Measurements from ENCODE around the gene TMEM18. TPM values are rescaled to one million over a fixed set of nuclear protein-coding genes. Genes with fewer than 3 reads are reported as not detected.

TMEM18 gene
- total RNA-seq, 4 donors from 2014 or later = 8.7 to 27.3 (median 10.2) TPM

DNA sequence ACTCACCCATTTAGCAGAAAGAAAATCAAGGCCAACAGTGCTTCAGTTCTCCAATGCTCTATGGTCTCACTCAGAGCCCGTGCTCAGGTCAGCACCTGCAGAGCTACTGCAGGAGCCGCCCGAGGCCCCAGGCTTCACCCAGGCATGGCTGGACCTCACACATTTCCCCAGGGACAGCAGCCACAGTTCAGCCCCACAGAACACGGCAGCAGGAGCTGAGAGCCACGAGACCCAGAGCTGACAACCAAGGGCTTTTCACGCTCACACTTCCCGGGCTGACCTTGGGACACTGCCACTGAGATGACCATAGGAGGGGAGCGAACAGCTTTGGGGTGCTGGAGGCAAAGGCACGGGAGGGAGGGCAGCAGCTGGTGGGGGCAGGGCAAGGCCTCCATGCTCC is 4.2 kb downstream of the TMEM18 start:
- H3K4me1 ChIP-seq = peaks cover 9 to 28% (median 13%) of the 10 kb centered on the region in 4 donors
- H3K27ac ChIP-seq (replicated peaks in 1 of 4) = no peak overlapping the region
- no peaks in the 10 kb centered on the region for H3K27me3 ChIP-seq
- no peak overlapping the region for H3K4me3 ChIP-seq
- H3K9me3 ChIP-seq = no peaks in the 10 kb centered on the region
- intact Hi-C loops (cut with DNase I) = no loop called here
- TF ChIP-seq POLR2AphosphoS5 (IDR thresholded peaks at IDR 0.05) (no peak), POLR2A (IDR thresholded peaks at IDR 0.05; ENCODE audit: low read depth) (no peak), EP300 (IDR thresholded peaks at IDR 0.05) (no peak)
- TF ChIP-seq, protein P1, sequence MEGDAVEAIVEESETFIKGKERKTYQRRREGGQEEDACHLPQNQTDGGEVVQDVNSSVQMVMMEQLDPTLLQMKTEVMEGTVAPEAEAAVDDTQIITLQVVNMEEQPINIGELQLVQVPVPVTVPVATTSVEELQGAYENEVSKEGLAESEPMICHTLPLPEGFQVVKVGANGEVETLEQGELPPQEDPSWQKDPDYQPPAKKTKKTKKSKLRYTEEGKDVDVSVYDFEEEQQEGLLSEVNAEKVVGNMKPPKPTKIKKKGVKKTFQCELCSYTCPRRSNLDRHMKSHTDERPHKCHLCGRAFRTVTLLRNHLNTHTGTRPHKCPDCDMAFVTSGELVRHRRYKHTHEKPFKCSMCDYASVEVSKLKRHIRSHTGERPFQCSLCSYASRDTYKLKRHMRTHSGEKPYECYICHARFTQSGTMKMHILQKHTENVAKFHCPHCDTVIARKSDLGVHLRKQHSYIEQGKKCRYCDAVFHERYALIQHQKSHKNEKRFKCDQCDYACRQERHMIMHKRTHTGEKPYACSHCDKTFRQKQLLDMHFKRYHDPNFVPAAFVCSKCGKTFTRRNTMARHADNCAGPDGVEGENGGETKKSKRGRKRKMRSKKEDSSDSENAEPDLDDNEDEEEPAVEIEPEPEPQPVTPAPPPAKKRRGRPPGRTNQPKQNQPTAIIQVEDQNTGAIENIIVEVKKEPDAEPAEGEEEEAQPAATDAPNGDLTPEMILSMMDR (IDR thresholded peaks at IDR 0.05) = no peak
- 92% methylated on average over 7 of the region's 9 CpGs for WGBS
- no peak for DNase-seq (ENCODE audit: extremely low spot score)
- peaks cover 0 to 59% (median 48%) of the 10 kb centered on the region in 4 donors for H3K36me3 ChIP-seq

DNA sequence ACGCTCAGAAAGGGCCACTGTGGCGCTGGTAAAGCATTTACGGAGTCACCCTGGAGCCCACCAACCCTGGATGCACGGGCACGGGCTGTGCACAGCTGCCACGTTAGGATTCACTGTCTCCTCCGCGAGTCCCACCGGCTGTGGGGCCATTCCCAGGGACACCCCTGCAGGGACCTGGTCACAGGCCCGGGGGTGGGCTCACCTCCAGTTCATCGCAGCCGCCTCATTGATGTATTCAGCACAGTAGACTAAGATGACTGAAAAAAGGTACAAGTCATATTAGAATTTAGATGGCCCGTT is 4.7 kb downstream of the TMEM18 start:
- intact Hi-C loops (cut with DNase I) = no loop called here
- Histone ChIP-seq H3K27me3 (no peaks in the 10 kb centered on the region), H3K4me1 (peaks cover 7 to 26% (median 10%) of the 10 kb centered on the region in 4 donors), H3K4me3 (no peak overlapping the region), H3K27ac (replicated peaks in 1 of 4) (no peak overlapping the region), H3K9me3 (no peaks in the 10 kb centered on the region), H3K36me3 (peaks cover 0 to 64% (median 53%) of the 10 kb centered on the region in 4 donors)
- TF ChIP-seq, protein P1 (IDR thresholded peaks at IDR 0.05) = no peak
- TF ChIP-seq EP300 (IDR thresholded peaks at IDR 0.05) = no peak
- no peak for TF ChIP-seq POLR2AphosphoS5 (IDR thresholded peaks at IDR 0.05)
- DNase-seq (ENCODE audit: extremely low spot score) = no peak
- 100% methylated on average over 10 of the region's 13 CpGs for WGBS

DNA sequence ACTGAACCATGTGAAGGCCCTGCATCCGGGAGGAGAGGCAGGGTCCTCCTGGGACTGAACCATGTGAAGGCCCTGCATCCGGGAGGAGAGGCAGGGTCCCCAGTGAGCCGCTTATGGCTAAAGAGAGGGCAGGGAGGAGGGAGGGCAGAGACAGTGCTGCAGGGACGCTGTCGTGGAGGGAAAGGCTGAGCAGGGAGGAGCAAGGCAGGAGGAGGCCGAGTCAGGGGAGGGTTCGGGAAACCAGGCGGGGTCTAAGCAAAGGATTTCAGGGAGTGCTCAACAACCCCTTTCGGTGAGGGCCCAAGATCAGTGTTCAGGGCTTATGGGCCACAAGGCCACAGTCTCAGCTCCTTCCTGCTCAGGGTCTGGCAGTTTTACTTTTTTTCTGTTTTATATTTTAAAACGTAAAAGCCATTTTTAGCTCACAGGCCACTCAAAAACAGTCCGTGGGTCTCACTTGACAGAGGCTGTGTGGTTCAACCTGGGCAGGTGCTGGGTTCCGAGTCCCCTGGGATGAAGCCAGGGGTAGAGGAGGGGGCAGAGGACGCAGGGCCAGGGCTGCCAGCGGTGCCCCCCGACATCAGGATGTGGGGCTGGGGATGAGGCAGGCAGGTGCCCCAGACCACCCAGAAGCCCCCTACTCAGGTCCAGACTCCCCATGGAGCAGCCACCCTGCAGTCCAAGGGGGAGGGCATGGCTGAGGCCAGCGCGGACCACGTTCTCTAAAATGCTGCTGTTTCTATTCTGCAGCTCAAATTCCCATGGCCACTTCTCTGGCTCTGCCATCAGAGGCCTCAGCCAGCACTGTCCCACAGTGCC is 5.2 kb downstream of the TMEM18 start:
- Histone ChIP-seq H3K4me1 (peaks cover 7 to 26% (median 10%) of the 10 kb centered on the region in 4 donors), H3K27ac (replicated peaks in 1 of 4) (no peak overlapping the region), H3K36me3 (peaks cover 0 to 68% (median 56%) of the 10 kb centered on the region in 4 donors), H3K4me3 (no peak overlapping the region), H3K27me3 (no peaks in the 10 kb centered on the region), H3K9me3 (no peaks in the 10 kb centered on the region)
- intact Hi-C loops (cut with DNase I) = no loop called here
- TF ChIP-seq EP300 (IDR thresholded peaks at IDR 0.05) (no peak), POLR2A (IDR thresholded peaks at IDR 0.05; ENCODE audit: low read depth) (no peak), POLR2AphosphoS5 (IDR thresholded peaks at IDR 0.05) (no peak)
- TF ChIP-seq, protein P1 (IDR thresholded peaks at IDR 0.05) = no peak
- 86% methylated on average over 15 of the region's 18 CpGs for WGBS
- DNase-seq (ENCODE audit: extremely low spot score) = no peak

DNA sequence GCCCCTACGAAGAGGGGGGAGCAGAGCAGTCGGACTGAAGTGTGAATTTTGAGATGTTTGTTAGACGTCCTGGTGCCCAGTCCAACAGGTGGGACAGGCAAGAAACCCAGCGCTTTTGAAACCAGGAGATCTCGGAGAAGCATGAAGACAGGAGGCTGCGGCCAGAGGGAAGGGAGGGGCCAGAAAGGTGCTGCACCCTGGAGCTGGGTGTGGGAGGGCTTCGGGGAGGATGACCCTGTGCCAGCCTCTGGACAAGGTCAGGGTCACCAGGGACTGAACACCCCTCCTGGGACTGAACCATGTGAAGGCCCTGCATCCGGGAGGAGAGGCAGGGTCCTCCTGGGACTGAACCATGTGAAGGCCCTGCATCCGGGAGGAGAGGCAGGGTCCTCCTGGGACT is 6.1 kb downstream of the TMEM18 start:
- Histone ChIP-seq H3K27ac (replicated peaks in 1 of 4) (no peak overlapping the region), H3K36me3 (peaks cover 5 to 77% (median 65%) of the 10 kb centered on the region in 4 donors), H3K27me3 (no peaks in the 10 kb centered on the region), H3K9me3 (peaks cover 0 to under 1% (median 0%) of the 10 kb centered on the region in 4 donors), H3K4me3 (no peak overlapping the region), H3K4me1 (peaks cover 4 to 21% (median 6%) of the 10 kb centered on the region in 4 donors)
- intact Hi-C loops (cut with DNase I) = no loop called here
- DNase-seq (ENCODE audit: extremely low spot score) = no peak
- WGBS = 76% methylated on average over 7 of the region's 9 CpGs
- TF ChIP-seq, protein P1 (IDR thresholded peaks at IDR 0.05) = no peak
- TF ChIP-seq POLR2A (IDR thresholded peaks at IDR 0.05; ENCODE audit: low read depth) (no peak), POLR2AphosphoS5 (IDR thresholded peaks at IDR 0.05) (no peak), EP300 (IDR thresholded peaks at IDR 0.05) (no peak)

All from esophagus muscularis mucosa (tissue), 4 donors.